DND-41 (cell line): ENCODE data around the gene APOL3.

Experiments used
- CTCF ChIP-seq: IDR thresholded peaks from 2 replicates; pipeline ENCODE4 v1.5.1; 2012; ENCODE audit warnings: borderline replicate concordance, low read length, moderate library complexity, mild to moderate bottlenecking; ENCODE audit not compliant: poor library complexity, severe bottlenecking; ENCODE audit errors: extremely low read depth
- EZH2 ChIP-seq: IDR thresholded peaks from 3 replicates; pipeline ENCODE4 v1.6.1; 2012; ENCODE audit warnings: borderline replicate concordance, low read depth, mild to moderate bottlenecking, moderate library complexity, low read length, inconsistent platforms; ENCODE audit not compliant: severe bottlenecking

- TF ChIP-seq CTCF (peak; percentile 25), EZH2 (no peak)
Measured at GRCh38 chr22:36185828-36186624, 25.5 kb upstream of the APOL3 start.
